ENCODE measurements around the gene LSG1. TPM values are rescaled to one million over a fixed set of nuclear protein-coding genes. Genes with fewer than 3 reads are reported as not detected.

LSG1 gene
- total RNA-seq, 4 donors from 2014 or later: 18.7 to 69.9 (median 52.8) TPM

DNA sequence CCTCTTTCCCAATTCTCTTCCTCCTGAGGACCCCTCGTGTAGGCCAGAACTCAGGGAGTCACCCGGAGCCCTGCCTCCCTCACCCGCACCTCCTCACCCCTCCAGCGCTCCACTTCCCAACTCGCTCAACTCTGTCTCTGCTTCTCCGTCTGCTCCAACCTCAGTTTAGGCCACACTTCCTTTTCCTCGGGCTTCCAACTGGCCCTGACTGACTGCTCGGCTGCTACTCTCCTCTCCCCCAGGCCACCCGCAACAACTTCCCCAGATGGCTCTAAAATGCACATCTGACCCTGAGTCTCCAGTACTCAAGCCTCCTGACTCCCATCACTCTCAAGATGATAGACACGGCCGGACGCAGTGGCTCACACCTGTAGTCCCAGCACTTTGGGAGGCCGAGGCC is 62.4 kb downstream of the LSG1 start:
- intact Hi-C loops (cut with DNase I; ENCODE audit: low total_unique reads) (no loop called here), in situ Hi-C loops (cut with MboI; ENCODE audit: low pct_ligation_motif_present in 1 of 4, low pct_unique_long_range_greater_than_20kb in 1 of 4, low sequenced_read_pairs in 3 of 4) (no loop called here)
- Histone ChIP-seq H3K27ac (no peak overlapping the region), H3K36me3 (no peaks in the 10 kb centered on the region), H3K27me3 (no peaks in the 10 kb centered on the region), H3K4me1 (no peaks in the 10 kb centered on the region), H3K9me3 (no peaks in the 10 kb centered on the region), H3K4me3 (no peak overlapping the region)
- 90 to 92% methylated on average over 5 to 13 of the region's 13 CpGs for WGBS, 2 donors (ENCODE audit: low coverage in 1 of 2)
- no peak for DNase-seq
- no peak for TF ChIP-seq POLR2AphosphoS5 (IDR thresholded peaks at IDR 0.05)
- TF ChIP-seq, protein P1, sequence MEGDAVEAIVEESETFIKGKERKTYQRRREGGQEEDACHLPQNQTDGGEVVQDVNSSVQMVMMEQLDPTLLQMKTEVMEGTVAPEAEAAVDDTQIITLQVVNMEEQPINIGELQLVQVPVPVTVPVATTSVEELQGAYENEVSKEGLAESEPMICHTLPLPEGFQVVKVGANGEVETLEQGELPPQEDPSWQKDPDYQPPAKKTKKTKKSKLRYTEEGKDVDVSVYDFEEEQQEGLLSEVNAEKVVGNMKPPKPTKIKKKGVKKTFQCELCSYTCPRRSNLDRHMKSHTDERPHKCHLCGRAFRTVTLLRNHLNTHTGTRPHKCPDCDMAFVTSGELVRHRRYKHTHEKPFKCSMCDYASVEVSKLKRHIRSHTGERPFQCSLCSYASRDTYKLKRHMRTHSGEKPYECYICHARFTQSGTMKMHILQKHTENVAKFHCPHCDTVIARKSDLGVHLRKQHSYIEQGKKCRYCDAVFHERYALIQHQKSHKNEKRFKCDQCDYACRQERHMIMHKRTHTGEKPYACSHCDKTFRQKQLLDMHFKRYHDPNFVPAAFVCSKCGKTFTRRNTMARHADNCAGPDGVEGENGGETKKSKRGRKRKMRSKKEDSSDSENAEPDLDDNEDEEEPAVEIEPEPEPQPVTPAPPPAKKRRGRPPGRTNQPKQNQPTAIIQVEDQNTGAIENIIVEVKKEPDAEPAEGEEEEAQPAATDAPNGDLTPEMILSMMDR (IDR thresholded peaks at IDR 0.05): no peak

DNA sequence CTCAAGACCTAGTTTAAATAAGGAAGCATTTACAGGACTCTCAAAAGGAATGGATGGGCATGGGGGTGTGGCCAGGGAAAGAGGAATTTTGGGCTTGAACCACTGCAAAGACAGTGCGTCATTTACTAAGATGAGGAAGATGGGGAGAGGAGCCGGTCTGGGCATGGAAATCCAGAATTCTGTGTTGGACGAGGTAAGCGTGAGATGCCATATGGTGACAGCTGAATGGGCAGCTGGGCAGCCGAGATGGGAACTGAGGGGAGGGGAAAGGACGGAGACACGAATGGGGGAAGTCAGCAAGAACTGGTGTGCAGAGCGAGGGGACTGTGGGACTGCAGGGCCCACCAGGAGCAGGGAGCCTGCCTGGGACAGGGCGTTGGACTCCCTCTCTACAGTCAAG is 63.0 kb downstream of the LSG1 start:
- in situ Hi-C loops (cut with MboI; ENCODE audit: low pct_ligation_motif_present in 1 of 4, low pct_unique_long_range_greater_than_20kb in 1 of 4, low sequenced_read_pairs in 3 of 4): no loop called here
- Histone ChIP-seq H3K4me1 (no peaks in the 10 kb centered on the region), H3K9me3 (no peaks in the 10 kb centered on the region), H3K27me3 (no peaks in the 10 kb centered on the region), H3K36me3 (no peaks in the 10 kb centered on the region), H3K27ac (no peak overlapping the region), H3K4me3 (no peak overlapping the region)
- 89 to 93% methylated on average over 7 to 9 of the region's 9 CpGs for WGBS, 2 donors (ENCODE audit: low coverage in 1 of 2)
- DNase-seq: no peak
- intact Hi-C loops (cut with DNase I; ENCODE audit: low total_unique reads): no loop called here
- TF ChIP-seq, protein P1 (IDR thresholded peaks at IDR 0.05): no peak
- TF ChIP-seq POLR2AphosphoS5 (IDR thresholded peaks at IDR 0.05) (no peak), POLR2A (IDR thresholded peaks at IDR 0.05) (no peak), EP300 (IDR thresholded peaks at IDR 0.05; ENCODE audit: low read depth) (no peak)

DNA sequence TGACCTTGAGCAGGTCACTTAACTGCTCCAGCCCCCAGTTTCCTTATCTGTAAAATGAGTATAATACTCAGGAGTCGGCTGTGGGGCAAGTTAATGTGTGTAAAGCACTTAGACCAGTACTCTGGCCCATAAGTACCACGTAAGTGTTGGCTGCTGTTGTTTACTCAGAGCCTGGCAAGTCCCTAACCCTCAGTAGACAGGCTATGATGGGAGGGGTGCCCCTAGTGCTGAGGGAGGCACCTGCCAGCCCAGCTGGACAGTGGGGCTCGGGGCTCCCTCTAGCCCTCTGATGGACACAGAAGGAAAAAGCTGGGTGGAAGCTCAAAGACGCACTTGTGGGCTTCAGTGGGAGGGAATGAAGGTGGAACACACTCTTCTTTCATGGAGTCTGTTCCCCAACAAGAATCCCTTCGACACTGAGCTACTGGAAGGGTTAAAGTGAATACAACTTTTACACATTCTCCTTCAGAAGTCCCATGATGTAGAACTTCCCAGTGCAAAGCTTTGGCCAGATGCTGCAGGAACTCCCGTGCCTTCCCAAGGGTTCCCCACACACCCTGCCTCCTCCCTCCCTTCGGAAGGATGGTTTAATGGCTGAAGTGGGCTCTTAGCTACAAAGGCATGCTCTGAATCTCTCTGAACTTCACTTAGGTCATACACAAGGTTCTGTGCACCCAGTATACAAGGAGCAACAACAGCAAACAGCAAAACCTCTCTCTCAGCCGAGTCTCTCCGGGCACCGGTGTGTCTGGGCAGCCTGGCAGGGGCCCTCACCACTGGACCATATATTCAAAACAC is 64.2 kb downstream of the LSG1 start:
- intact Hi-C loops (cut with DNase I; ENCODE audit: low total_unique reads) (no loop called here), in situ Hi-C loops (cut with MboI; ENCODE audit: low pct_ligation_motif_present in 1 of 4, low pct_unique_long_range_greater_than_20kb in 1 of 4, low sequenced_read_pairs in 3 of 4) (no loop called here)
- H3K36me3 ChIP-seq: no peaks in the 10 kb centered on the region
- no peak overlapping the region for H3K4me3 ChIP-seq
- H3K4me1 ChIP-seq: no peaks in the 10 kb centered on the region
- WGBS, 2 donors (ENCODE audit: low coverage in 1 of 2): 77% methylated on average over 10 of the region's 10 CpGs; no CpG with 5 or more reads in 1 of the 2 donors
- H3K27ac ChIP-seq: no peak overlapping the region
- H3K27me3 ChIP-seq: no peaks in the 10 kb centered on the region
- TF ChIP-seq, protein P1 (IDR thresholded peaks at IDR 0.05): no peak
- no peak for TF ChIP-seq POLR2AphosphoS5 (IDR thresholded peaks at IDR 0.05)
- no peak for TF ChIP-seq POLR2A (IDR thresholded peaks at IDR 0.05)
- no peak for TF ChIP-seq EP300 (IDR thresholded peaks at IDR 0.05; ENCODE audit: low read depth)
- DNase-seq: no peak
- no peaks in the 10 kb centered on the region for H3K9me3 ChIP-seq

DNA sequence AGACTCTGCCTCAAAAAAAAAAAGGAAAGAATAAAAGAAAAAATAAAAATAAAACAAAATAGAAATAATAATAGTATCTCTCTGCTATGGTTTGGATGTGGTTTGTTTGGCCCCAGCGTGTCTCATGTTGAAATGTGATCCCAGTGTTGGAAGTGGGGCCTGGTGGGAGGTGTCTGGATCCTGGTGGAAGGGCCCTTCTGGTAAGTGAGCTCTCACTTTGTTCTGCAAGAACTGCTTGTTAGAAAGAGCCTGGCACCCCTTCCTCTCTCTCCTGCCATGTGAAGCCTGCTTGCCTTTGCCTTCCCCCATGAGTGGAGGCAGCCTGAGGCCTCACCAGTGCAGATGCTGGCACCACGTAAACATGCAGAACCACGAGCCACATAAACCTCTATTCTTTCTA is 65.0 kb downstream of the LSG1 start:
- intact Hi-C loops (cut with DNase I; ENCODE audit: low total_unique reads) (no loop called here), in situ Hi-C loops (cut with MboI; ENCODE audit: low pct_ligation_motif_present in 1 of 4, low pct_unique_long_range_greater_than_20kb in 1 of 4, low sequenced_read_pairs in 3 of 4) (no loop called here)
- WGBS, 2 donors (ENCODE audit: low coverage in 1 of 2): 80 to 95% methylated on average over 3 of the region's 3 CpGs
- no peaks in the 10 kb centered on the region for H3K4me1 ChIP-seq
- H3K4me3 ChIP-seq: no peak overlapping the region
- no peak for DNase-seq
- no peaks in the 10 kb centered on the region for H3K9me3 ChIP-seq
- TF ChIP-seq EP300 (IDR thresholded peaks at IDR 0.05; ENCODE audit: low read depth) (no peak), POLR2A (IDR thresholded peaks at IDR 0.05) (no peak), POLR2AphosphoS5 (IDR thresholded peaks at IDR 0.05) (no peak)
- TF ChIP-seq, protein P1 (IDR thresholded peaks at IDR 0.05): no peak
- H3K36me3 ChIP-seq: no peaks in the 10 kb centered on the region
- no peak overlapping the region for H3K27ac ChIP-seq
- H3K27me3 ChIP-seq: no peaks in the 10 kb centered on the region

All from transverse colon (tissue), 4 donors.